GM19324 (cell line): Measurements from ENCODE around the gene NKAIN2.

Experiments
- ATAC-seq: cut with Tn5 transposase; IDR thresholded peaks from one replicate; pipeline ENCODE4 v1.9.1; 2021; ENCODE audit warnings: mild to moderate bottlenecking, moderate library complexity; ENCODE audit not compliant: unreplicated experiment, low FRiP score

The NKAIN2 gene

DNA sequence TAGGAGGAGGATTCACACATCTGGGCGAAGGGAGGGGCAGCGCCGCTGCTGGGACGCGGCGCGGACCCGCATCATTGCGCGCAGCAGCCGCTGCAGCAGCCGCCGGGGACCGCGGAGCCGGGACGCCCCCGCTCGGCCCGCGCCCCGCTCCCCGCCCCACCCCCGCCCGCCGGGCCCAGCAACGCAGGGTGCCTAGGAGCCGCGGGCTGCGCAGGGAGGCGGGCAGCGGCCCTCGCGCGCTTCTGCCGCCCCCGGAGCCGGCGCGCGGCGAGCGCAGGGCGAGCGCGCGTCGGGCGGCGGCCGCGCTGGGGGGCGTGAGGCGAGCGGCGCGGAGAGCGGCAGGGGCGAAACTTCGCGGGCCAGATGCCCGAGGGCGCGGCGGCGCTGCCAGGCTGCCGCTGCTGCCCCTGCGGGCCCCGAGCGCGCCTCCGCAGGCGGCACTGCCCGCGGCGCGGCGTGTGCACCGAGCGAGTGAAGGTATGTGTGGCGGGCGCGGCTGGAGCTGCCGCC, at the start of gene NKAIN2:
NKAIN2 (plus strand) TSS at position 362 of the 510 bp plus-strand sequence.
- peak; percentile 34 for ATAC-seq

DNA sequence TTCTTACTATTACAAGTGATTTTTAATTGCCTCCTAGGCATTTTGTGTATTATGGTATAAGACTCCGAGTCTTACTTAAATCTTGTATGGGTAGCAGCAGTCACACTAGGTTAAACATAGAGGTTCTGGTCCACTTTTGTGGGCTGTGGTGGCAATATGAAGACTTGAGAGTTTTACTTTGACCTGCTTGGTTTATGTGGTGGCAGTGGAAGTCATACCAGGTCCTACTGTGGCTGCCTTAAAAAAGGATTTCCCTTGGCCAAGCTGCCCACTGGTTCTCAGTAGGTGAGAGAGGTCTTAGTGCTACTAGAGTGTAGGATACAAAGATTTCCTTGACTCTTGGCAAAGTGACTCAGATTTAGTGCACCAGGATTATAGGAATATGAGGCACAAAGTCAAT, 44.2 kb upstream of the NKAIN2 start:
- ATAC-seq: no peak

DNA sequence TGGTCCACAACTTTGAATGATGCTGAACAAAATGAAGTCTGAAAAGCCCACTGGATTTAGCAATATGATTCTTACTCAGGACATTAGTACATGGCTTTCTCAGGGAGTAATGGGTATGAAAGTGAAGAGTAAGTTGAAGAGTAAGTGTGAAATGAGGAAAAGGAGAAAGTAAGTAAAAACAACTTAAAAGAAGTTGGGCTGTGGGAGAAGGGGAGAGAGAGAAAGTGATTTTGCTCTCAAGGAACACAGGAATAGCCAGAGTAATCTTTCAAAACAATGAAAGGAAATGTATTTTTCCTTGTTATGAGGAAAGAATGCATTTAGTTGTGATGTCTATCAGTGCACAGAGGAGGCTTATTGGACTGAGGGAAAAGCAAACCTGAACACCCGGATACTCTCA, 39.8 kb upstream of the NKAIN2 start:
- no peak for ATAC-seq

DNA sequence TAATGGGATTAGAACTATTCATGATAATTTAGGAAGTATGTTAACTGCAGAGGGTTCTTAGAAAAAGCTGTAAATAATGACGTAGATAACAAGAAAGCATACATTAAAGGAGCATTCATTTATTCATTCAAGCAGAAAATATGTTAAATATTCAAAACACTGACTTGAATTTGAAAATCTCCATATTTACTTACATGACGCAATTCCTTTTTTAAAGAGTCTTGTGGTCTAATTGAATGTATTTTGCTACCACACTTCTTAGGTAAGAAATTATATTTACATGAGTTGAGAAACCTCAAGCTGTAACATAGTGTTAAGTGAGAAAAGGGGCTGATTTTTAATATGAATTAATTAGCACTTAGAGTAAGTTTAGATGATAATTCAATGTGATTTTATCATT, 38.9 kb upstream of the NKAIN2 start:
- no peak for ATAC-seq

DNA sequence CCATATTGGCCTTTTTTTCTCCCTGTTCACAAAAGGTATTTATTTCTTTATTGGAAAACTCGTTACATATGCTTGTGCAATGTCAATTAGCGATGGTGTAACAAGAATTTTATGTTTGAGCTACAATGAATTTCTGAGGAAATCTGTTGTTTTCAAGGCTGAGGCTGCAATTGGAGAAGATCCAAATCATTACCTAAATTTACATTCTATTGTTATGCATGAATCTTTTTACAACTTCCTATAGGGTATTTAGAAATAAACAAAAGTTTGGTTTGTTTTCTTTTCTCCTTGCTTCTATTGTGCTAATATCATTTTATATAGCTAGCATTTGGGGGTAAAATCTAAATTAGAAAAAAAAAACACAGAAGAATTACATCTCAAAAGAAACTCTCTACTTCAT, 34.7 kb upstream of the NKAIN2 start:
- ATAC-seq: no peak

DNA sequence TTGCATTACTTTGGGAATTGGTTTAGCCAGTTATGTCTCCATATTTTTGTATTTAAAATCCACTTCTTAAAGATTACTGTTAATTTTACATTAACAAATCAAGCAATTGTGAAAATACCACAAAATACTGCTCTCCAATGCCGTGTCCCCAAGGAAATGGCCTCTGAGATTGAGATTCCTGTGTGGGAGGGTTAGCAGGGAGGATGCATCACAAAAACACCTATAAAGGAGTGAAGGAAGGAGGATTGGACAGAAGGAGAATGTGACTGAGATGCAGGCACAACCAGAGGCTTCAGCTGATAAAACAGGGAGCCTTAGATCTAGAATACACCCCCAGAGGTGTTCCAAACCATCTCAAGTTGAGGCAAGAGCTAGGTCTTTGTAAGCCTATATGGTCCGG, 34.2 kb upstream of the NKAIN2 start:
- no peak for ATAC-seq

DNA sequence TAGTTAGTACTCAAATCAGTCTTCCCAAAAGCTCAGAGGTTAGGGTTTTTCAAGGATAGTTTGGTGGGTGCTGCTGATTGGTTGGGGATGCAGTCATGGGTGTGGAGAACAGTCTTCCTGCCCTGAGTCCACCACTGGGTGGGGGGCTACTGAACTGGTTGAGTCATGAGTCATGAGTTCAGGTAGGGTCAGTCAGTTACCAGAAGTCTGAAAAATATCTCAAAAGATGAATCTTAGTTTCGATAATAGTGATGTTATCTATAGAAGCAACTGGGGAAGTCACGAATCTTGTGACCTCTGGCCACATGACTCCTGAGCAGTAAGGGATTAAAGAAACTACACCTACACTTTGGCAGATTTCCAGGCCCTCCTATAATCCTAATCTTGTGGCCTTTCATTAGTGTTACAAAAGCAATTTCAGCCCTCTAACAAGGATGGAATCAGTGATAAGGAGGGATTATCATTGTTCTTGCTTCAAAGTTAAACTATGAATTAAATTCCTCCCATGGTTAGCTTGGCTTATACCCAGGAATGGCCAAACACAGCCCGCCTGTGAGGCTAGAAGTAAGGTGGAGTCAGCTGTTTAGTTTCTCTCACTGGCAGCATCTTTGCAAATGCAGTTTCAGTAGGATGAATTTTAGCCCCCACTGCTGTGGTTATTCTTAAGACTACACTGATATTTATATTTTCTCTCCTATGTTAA, 33.3 kb upstream of the NKAIN2 start:
- ATAC-seq: peak; percentile 64

DNA sequence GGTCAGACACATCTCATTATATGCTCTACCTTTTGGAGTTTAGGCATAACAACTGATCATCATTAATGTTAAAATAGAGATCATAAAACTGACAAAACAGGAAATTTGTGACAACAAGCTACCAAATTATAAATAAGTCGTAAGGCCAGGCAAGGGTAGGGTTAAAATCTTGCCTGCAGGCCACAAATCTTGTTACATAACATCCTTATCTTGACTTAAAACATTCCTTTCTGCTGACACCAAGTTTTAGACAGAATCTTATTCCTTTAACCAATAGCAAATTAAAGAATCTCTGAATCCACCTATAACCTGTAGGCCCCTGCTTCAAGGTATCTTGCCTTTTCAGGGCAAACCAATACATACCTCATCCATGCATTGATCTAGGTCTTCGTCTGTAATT, 32.5 kb upstream of the NKAIN2 start:
- no peak for ATAC-seq

DNA sequence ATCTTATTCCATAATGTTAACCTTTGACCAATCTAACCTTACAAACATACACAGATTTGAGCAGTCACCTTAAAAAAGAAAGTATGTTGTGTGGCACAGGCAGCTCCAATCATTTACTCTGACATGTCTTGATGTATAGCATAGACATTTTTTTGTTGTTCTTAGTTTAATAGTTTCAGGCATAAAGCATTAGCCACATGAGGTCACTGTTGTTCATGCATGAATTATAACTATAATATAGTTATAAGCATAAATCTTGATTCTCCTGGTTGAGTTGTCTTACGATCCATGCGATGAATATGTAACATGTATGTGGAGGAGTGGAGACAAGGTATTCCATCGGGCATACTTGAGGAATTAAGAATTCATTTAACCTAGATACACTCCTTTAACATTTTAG, 26.1 kb upstream of the NKAIN2 start:
- ATAC-seq: no peak

DNA sequence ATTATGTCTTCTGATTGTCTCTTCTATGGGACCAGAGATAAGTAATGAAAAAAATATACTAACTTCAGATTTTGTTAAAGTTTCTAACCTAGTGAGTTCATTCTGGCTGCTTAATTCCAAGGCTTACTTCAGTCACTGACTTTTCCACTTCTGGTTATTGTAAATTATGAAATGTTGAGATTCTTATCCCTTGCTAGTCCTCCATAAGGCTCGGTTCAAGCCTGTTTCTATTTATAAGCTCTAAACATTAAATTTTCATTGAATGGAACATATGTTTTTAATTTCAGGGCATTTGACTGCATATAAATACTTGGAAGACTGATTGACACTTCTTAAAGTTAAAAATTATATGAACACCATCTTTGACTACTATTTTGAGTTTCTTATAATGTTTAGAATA, 23.6 kb upstream of the NKAIN2 start:
- no peak for ATAC-seq

DNA sequence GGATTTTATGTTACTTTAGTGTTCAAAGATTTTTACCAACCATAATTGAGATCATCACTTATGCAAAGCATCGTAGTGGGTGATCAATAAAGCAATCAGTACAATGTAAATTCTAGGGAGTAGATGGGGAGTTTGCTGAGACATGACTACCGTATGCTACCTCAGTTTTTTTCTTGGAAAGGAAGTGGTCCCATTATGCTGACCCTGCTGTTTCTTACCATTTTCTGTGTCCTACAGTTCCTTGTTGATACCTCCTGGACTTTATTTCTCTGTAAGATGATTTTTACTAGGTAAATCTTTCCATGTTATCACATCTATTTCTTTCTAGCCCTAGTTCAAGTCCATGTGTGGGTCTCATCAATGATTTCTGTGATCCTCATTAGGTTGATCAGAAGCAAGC, 19.3 kb upstream of the NKAIN2 start:
- ATAC-seq: no peak

DNA sequence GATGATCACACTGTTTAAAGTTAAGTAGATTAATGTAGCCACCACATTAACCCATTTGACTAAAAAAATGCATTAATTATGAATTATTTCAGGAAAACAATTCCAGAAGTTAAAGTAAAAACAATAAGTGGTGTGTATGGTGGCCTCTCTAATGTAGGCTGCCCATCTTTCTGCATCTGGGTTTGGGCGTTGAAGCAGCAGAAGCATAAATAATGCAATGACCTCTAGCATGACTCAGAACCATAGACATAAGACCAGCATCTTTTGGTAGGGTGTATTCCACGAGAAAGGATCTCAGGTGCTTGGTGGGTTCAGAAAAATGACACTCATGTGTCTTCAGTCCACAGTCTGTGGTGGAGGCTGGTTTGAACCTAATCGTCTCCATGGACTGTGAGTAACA, 18.6 kb upstream of the NKAIN2 start:
- ATAC-seq: no peak

DNA sequence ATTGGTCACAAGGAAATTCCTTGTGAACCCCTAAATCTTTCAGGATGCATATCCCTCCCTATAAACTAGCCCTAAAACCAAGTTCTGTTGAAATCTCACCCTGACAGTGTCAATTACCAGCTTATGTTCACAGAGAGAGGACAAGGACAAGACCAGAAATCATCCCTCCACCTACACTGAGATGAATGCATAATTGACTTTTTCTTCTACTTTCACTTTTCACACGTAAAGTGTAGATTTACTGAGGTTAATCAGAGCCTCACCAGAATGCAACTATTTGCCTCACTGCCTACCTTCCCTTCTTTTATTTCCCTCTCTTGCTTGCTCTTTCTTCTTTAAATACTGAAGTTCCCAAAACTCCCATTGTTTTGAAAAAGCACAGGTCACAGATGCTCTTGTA, 15.3 kb upstream of the NKAIN2 start:
- ATAC-seq: peak; percentile 55

DNA sequence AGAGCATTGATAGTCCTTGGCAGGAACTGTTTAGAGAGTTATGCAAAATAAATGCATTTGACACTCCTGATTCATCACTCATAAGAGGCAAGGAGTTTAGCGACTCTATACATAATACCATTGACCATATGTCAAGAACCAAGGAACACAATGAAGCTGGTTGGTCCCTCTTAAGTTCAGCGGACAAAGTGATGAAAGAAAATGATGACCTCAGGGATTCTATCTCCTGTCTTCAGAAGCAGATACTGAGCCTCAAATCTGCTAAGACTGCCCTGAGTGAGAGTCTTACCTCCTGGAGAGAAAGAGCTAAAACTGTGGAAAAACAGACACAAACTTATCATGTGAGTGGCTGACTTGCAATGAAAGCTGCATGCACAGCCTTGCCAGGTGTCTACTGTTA, 9.5 kb upstream of the NKAIN2 start:
- no peak for ATAC-seq

DNA sequence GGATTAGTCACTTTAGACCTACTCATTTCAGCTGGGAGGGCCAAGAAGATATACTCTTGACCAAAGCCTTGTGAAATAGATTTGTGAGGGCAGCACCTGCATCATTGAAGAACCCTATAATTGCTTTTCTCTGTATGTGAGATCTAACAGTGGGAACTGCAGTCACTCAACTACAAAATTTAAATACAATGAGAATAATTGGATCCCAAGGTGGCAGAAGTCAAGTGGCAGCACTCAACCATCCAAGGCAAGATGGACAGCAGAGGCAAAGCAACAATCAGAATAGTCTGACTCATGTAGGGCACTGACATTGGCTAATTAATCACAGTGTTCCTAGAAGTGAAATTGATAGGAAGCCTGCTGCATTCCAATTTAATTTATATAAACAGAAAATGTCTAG, 8.9 kb upstream of the NKAIN2 start:
- ATAC-seq: no peak

DNA sequence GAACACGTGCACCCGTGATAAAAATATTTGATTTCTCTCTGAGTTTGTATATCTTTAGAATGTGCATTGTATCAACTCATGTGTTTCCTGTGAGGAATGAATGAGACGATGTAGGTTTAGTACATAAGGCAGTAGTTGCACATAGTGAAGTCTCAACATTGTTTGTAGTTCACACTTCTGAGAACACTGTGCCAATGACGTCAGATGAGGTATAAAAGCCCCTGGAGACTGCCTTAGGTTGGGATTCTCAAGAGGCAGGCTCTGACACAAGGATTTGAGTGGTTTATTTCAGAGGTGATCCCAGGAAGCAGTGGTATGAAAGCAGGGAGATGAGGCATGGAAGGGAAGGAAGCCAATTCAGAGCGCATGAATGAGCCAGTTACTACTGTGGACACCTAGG, 2.6 kb upstream of the NKAIN2 start:
- no peak for ATAC-seq

DNA sequence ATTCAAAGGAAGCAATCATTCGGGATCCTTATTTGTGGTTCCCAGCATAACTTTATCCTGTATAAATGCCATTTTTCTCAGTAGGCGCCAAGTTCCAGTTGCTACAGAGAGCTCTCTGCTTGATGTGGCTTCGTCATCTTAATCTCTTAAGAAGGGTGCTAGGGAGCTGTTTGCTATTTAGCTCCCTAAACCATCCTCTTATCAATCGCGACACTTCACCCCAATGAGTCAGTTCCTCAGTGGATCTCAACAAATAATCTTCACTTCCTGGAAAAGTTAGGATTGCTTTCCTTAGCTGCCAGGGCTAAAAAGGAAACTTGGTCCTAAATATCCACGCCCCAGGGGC, 1.3 kb upstream of the NKAIN2 start:
- ATAC-seq: peak; percentile 6

DNA sequence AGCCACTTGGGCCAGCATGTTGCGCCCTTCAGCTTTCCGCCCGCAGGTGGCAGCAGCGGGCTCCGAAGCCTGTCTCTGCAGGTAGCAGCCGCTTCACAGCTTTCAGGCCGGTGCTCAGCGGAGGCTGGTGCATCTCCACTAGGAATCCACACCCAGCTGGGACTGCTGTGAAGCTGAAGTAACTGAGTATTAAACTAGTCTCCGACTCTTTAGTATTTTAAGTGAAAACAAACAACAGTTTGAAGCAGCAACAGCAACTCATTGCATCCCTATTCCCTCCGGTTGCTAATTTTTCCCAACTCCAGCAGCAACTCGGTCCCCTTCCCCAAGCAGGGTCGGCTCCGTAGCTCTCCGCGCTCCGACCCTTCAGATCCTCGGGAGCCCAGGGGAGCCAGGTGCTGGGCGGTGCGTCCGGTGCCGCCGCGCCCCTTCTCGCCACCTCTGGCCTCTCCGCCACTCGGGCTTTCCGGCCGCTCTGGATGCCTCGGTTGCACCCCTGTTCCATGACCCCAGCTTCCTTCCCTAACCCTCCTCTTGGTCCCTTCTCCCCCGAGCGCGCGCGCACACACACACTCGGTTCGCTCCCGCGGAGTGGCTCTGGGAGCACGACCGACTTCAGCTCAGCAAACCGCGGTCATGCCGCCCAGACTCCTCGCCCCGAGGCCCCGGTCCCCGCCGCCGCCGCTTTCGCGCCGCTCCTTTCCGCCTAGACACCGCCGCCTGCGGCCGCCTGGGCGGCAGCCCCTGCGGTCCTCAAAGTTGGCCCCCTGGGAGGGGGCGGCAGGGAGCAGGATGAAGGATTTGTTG, 765 bp upstream of the NKAIN2 start:
- ATAC-seq: peak; percentile 95

DNA sequence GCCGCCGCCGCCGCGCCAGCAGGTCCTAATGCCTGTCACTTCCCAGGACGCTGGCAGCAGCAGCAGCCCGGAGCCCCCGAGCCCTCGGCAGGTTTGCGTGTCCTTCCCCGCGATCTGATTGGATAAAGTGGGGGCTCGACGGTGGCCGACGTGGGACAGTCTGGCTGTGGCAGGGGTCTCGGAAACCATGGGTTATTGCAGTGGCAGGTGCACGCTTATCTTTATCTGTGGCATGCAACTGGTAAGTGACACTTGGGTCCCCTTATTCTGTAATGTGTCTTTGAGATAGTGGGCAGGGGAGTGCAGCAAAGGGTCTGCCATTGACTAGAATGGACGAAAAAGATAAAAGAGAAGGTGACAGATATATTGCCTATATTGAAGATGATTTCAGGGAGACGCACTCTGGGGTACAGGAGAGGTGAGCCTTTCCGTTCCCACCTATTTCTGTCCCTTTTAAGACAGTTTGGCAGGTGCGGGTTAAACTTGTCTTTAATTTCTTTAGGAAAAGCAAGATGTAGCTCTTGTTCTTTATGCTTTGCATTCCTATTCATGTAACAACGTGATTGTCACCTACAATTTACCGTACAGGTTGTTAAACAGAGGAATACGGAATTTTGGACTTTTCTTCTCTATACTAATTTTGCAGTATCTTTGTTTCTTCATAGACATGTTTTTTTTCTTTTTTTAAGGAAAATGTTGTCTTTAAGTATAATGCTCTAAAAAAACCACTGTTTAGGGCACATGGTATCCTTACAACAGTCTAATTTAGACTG, 535 bp downstream of the NKAIN2 start:
- ATAC-seq: no peak

DNA sequence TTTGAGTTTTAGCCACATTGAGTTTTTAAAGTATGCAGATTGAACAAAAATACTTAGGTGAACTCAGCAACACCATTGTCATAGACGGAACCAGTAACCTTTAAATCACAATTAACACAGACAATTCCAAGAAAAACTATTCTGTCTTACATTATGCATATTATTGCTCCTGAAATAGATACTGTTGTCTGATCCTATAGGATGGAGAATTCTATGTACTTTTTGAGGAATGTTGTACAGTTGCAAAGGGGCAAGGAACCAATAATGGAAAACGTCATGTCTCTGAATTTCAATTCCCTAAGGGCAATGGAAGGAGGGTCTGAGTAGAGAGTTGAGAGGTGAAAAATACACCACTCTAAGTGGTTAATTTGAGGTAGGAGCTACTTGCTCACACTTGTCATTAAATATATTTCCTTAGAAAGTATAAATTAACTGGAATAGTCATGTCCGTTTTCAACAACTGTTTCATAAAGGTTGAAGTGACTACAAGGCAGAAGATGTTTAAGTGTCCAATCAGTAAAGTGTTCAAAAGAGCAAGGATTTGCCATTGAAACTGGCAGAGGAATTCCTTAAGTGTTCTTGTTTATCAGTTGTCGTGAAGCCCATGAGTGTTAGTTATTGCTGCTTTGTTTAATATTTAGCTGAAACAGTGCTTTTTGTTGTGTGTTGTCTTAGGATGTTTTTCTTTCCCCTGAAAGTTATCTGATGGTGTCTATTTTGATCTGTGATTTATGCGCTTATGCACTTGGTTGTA, 1.3 kb downstream of the NKAIN2 start:
- no peak for ATAC-seq

DNA sequence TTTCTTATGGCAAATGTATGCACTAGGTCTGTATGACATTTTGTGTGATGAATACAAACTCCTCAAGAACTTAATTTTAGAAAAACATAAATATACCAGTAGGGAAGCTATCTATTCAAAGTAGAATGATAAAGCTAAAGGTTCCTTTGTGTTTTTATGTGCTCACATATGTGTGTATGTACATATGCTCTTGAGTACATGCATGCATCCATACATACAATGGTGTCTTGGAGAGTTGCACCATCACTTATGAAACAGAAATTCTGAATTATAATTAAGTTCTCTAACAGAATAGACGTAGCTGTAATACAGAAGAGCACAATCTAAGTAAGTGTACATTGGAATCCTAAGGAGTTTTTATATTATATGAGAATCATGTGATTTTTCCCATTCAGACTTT, 2.3 kb downstream of the NKAIN2 start:
- no peak for ATAC-seq
